ENCODE data around the gene ASB2. TPM values are rescaled to one million over a fixed set of nuclear protein-coding genes. Genes with fewer than 3 reads are reported as not detected.

ASB2 gene
- polyA plus RNA-seq, 3 donors = 0.25 to 2.5 (median 1.4) TPM

- Mint-ChIP-seq H3K9me3 (no peaks in the 10 kb centered on the region), H3K4me3 (no peak overlapping the region), H3K27me3 (ENCODE audit: low read depth in 3 of 3) (peaks cover 5 to 18% (median 10%) of the 10 kb centered on the region in 3 donors), H3K4me1 (peaks cover 4% of the 10 kb centered on the region), H3K36me3 (no peaks in the 10 kb centered on the region), H3K27ac (no peak overlapping the region)
- Histone ChIP-seq H3K36me3 (replicated peaks in 1 of 2; ENCODE audit: control insufficient read depth in 1 of 2, insufficient read depth in 2 of 2, low read length in 2 of 2) (no peaks in the 10 kb centered on the region), H3K79me2 (ENCODE audit: insufficient read depth, low read length) (no peaks in the 10 kb centered on the region), H3K27me3 (ENCODE audit: control insufficient read depth in 2 of 2, insufficient read depth in 2 of 2, low read length in 2 of 2) (no peaks in the 10 kb centered on the region), H3K4me1 (ENCODE audit: control insufficient read depth in 1 of 2, insufficient read depth in 2 of 2, low read length in 2 of 2) (no peaks in the 10 kb centered on the region), H4K20me1 (ENCODE audit: insufficient read depth, low read length) (no peaks in the 10 kb centered on the region), H3K4me2 (replicated peaks; ENCODE audit: extremely low read depth, low read length, poor library complexity, severe bottlenecking) (no peak overlapping the region), H2AFZ (ENCODE audit: insufficient read depth, low read depth, low read length, poor library complexity, severe bottlenecking) (no peak overlapping the region), H3K9me3 (replicated peaks in 1 of 2; ENCODE audit: control insufficient read depth in 1 of 2, insufficient read depth in 1 of 2, low read length in 2 of 2) (no peaks in the 10 kb centered on the region), H3K4me3 (replicated peaks in 1 of 3; ENCODE audit: low read depth in 2 of 3, low read length in 3 of 3) (no peak overlapping the region), H3K27ac (ENCODE audit: low read depth in 1 of 2, low read length in 2 of 2) (no peak overlapping the region), H3K9ac (ENCODE audit: insufficient read depth, low read length, poor library complexity, severe bottlenecking) (no peak overlapping the region)
- intact Hi-C loops (cut with micrococcal nuclease) = loop anchor here in 1 of 2 donors (1.0 kb wide), 1 partner anchor 62 kb away; no protein-coding TSS in a partner anchor
- DNase-seq = no peak
- WGBS (ENCODE audit: insufficient coverage) = 83% methylated on average over 12 of the region's 13 CpGs
- no peak for TF ChIP-seq CTCF (IDR thresholded peaks at IDR 0.05)
Measured at GRCh38 chr14:94001016-94001415, 24.6 kb upstream of the ASB2 start.

- Mint-ChIP-seq H3K27me3 (ENCODE audit: low read depth in 3 of 3) (peaks cover 9 to 25% (median 15%) of the 10 kb centered on the region in 3 donors), H3K9me3 (no peaks in the 10 kb centered on the region), H3K4me1 (peaks cover 4% of the 10 kb centered on the region), H3K27ac (no peak overlapping the region), H3K4me3 (no peak overlapping the region), H3K36me3 (no peaks in the 10 kb centered on the region)
- Histone ChIP-seq H3K9ac (ENCODE audit: insufficient read depth, low read length, poor library complexity, severe bottlenecking) (no peak overlapping the region), H3K79me2 (ENCODE audit: insufficient read depth, low read length) (no peaks in the 10 kb centered on the region), H3K27me3 (ENCODE audit: control insufficient read depth in 2 of 2, insufficient read depth in 2 of 2, low read length in 2 of 2) (no peaks in the 10 kb centered on the region), H3K9me3 (replicated peaks in 1 of 2; ENCODE audit: control insufficient read depth in 1 of 2, insufficient read depth in 1 of 2, low read length in 2 of 2) (no peaks in the 10 kb centered on the region), H3K27ac (ENCODE audit: low read depth in 1 of 2, low read length in 2 of 2) (no peak overlapping the region), H4K20me1 (ENCODE audit: insufficient read depth, low read length) (no peaks in the 10 kb centered on the region), H3K4me2 (replicated peaks; ENCODE audit: extremely low read depth, low read length, poor library complexity, severe bottlenecking) (no peak overlapping the region), H3K36me3 (replicated peaks in 1 of 2; ENCODE audit: control insufficient read depth in 1 of 2, insufficient read depth in 2 of 2, low read length in 2 of 2) (no peaks in the 10 kb centered on the region), H2AFZ (ENCODE audit: insufficient read depth, low read depth, low read length, poor library complexity, severe bottlenecking) (no peak overlapping the region), H3K4me3 (replicated peaks in 1 of 3; ENCODE audit: low read depth in 2 of 3, low read length in 3 of 3) (no peak overlapping the region), H3K4me1 (ENCODE audit: control insufficient read depth in 1 of 2, insufficient read depth in 2 of 2, low read length in 2 of 2) (no peaks in the 10 kb centered on the region)
- no peak for DNase-seq
- TF ChIP-seq CTCF (IDR thresholded peaks at IDR 0.05) = no peak
- 92% methylated on average over 6 of the region's 6 CpGs for WGBS (ENCODE audit: insufficient coverage)
- intact Hi-C loops (cut with micrococcal nuclease) = no loop called here
Measured at GRCh38 chr14:94000267-94000666, 23.9 kb upstream of the ASB2 start.
